IMR-90 (cell line): ENCODE data around the gene CKAP4. TPM values are rescaled to one million over a fixed set of nuclear protein-coding genes. Genes with fewer than 3 reads are reported as not detected.

Experiments used
- ATAC-seq: fragments of 200-7000 bp; cut with Tn5 transposase; 2 replicates; pipeline ENCODE4 v1.9.1; 2020; ENCODE audit warnings: low read depth, mild to moderate bottlenecking, moderate library complexity
- BruUV-seq: library from RNA; stranded (reverse); fragments of 400-500 nt; replicated peaks from 2 replicates; lab custom pipeline; 2021; lab: Mats Ljungman, UMichigan
- CTCF ChIA-PET: fragments of 300-600 bp; formaldehyde crosslinking; extraction: SDS; loops from one replicate; lab custom pipeline; 2021; ENCODE audit warnings: antibody characterized with exemption; lab: Yijun Ruan, JAX
- POLR2A ChIA-PET: fragments of 300-600 bp; sonication (Branson Sonifier 250); formaldehyde crosslinking; loops from one replicate; lab custom pipeline; 2022; ENCODE audit warnings: antibody characterized with exemption; ENCODE audit not compliant: unreplicated experiment; lab: Charles Lee
- DNase-seq: peaks from one replicate; pipeline ENCODE4 v3.0.0; 2013
- H2AFZ ChIP-seq: replicated peaks from 2 replicates; pipeline ENCODE3; 2013; ENCODE audit warnings: low read length, mild to moderate bottlenecking; ENCODE audit not compliant: poor library complexity
- H2AK5ac ChIP-seq: 2 replicates; pipeline ENCODE4 v1.6.1; 2013; ENCODE audit warnings: low read depth, low read length, inconsistent platforms
- H2AK9ac ChIP-seq: replicated peaks from 2 replicates; pipeline ENCODE3; 2013; ENCODE audit warnings: mild to moderate bottlenecking, low read depth, low read length, moderate library complexity; ENCODE audit not compliant: poor library complexity
- H2BK120ac ChIP-seq: 2 replicates; pipeline ENCODE4 v1.6.1; 2013; ENCODE audit warnings: low read depth, low read length, inconsistent platforms
- H2BK15ac ChIP-seq: 3 replicates; pipeline ENCODE4 v1.6.1; 2013; ENCODE audit warnings: low read depth, low read length, inconsistent platforms
- H2BK20ac ChIP-seq: 2 replicates; pipeline ENCODE4 v1.6.1; 2013; ENCODE audit warnings: low read depth, mild to moderate bottlenecking, inconsistent platforms, low read length, moderate library complexity
- H2BK5ac ChIP-seq: 2 replicates; pipeline ENCODE4 v1.6.1; 2013; ENCODE audit warnings: mild to moderate bottlenecking, low read depth, low read length, inconsistent platforms; ENCODE audit not compliant: poor library complexity, severe bottlenecking
- H3K14ac ChIP-seq: replicated peaks from 2 replicates; pipeline ENCODE4 v1.6.1; 2013; ENCODE audit warnings: low read depth, low read length, inconsistent platforms
- H3K18ac ChIP-seq: 2 replicates; pipeline ENCODE4 v1.6.1; 2013; ENCODE audit warnings: low read depth, low read length, control low read depth
- H3K23ac ChIP-seq: 2 replicates; pipeline ENCODE4 v1.6.1; 2013; ENCODE audit warnings: low read depth, low read length, inconsistent platforms
- H3K27ac ChIP-seq: 2 replicates; pipeline ENCODE4 v1.5.1; 2013; ENCODE audit warnings: mild to moderate bottlenecking, control low read depth, low read length; ENCODE audit not compliant: insufficient read depth
- H3K27me3 ChIP-seq: 2 replicates; pipeline ENCODE4 v1.6.1; 2013; ENCODE audit warnings: low read length; ENCODE audit not compliant: control insufficient read depth, insufficient read depth
- H3K36me3 ChIP-seq: 2 replicates; pipeline ENCODE4 v1.6.1; 2013; ENCODE audit warnings: low read length, mixed read lengths; ENCODE audit not compliant: control insufficient read depth, insufficient read depth
- H3K4ac ChIP-seq: 2 replicates; pipeline ENCODE4 v1.6.1; 2013; ENCODE audit warnings: low read depth, low read length, inconsistent platforms
- H3K4me1 ChIP-seq: 2 replicates; pipeline ENCODE4 v1.6.1; 2013; ENCODE audit warnings: low read length, mixed read lengths; ENCODE audit not compliant: control insufficient read depth, insufficient read depth
- H3K4me2 ChIP-seq: 2 replicates; pipeline ENCODE4 v1.6.1; 2013; ENCODE audit warnings: low read depth, mild to moderate bottlenecking, control low read depth, low read length, moderate library complexity
- H3K4me3 ChIP-seq: 2 replicates; pipeline ENCODE4 v1.5.1; 2013; ENCODE audit warnings: low read depth, mild to moderate bottlenecking, control low read depth, low read length, moderate library complexity; ENCODE audit not compliant: insufficient read depth
- H3K56ac ChIP-seq: 2 replicates; pipeline ENCODE4 v1.6.1; 2013; ENCODE audit warnings: low read length, inconsistent platforms; ENCODE audit not compliant: insufficient read depth; ENCODE audit errors: extremely low read depth
- H3K79me1 ChIP-seq, 2 experiments: 2 replicates each; pipeline ENCODE4 v1.6.1; 2013; ENCODE audit warnings: low read length in 2 of 2, inconsistent platforms in 1 of 2, low read depth in 1 of 2
- H3K9ac ChIP-seq: 2 replicates; pipeline ENCODE4 v1.6.1; 2013; ENCODE audit warnings: low read depth, low read length, control low read depth
- H3K9me1 ChIP-seq: 2 replicates; pipeline ENCODE4 v1.6.1; 2013; ENCODE audit warnings: low read length, inconsistent platforms; ENCODE audit not compliant: insufficient read depth
- H3K9me3 ChIP-seq: 2 replicates; pipeline ENCODE4 v1.6.1; 2013; ENCODE audit warnings: low read length; ENCODE audit not compliant: control insufficient read depth, insufficient read depth
- H4K20me1 ChIP-seq: 2 replicates; pipeline ENCODE4 v1.6.1; 2013; ENCODE audit warnings: low read length, inconsistent platforms; ENCODE audit not compliant: insufficient read depth
- H4K5ac ChIP-seq: 2 replicates; pipeline ENCODE4 v1.6.1; 2013; ENCODE audit warnings: mild to moderate bottlenecking, low read depth, low read length, control low read depth
- H4K8ac ChIP-seq, 2 experiments: 2 replicates each; pipeline ENCODE4 v1.6.1; 2013; ENCODE audit warnings: low read depth in 2 of 2, low read length in 2 of 2, control low read depth in 1 of 2, inconsistent platforms in 1 of 2
- H4K91ac ChIP-seq: 2 replicates; pipeline ENCODE4 v1.6.1; 2013; ENCODE audit warnings: low read depth, low read length, inconsistent platforms; ENCODE audit not compliant: insufficient read depth
- BHLHE40 ChIP-seq: fragments of 150-350 bp; IDR thresholded peaks from 2 replicates; pipeline ENCODE4 v1.6.1; 2016; ENCODE audit warnings: mild to moderate bottlenecking, low read depth, low read length
- CEBPB ChIP-seq: IDR thresholded peaks from 2 replicates; pipeline ENCODE4 v1.6.1; 2012; ENCODE audit warnings: low read depth, low read length, improper control_type of control experiment
- CHD1 ChIP-seq: IDR thresholded peaks from 2 replicates; pipeline ENCODE4 v1.6.1; 2012; ENCODE audit warnings: low read depth, low read length, improper control_type of control experiment
- CTCF ChIP-seq: conservative IDR thresholded peaks from 2 replicates; pipeline ENCODE4 v1.5.1; 2012; ENCODE audit warnings: mild to moderate bottlenecking, low read depth, low read length, improper control_type of control experiment
- ELK1 ChIP-seq: fragments of 150-350 bp; IDR thresholded peaks from 2 replicates; pipeline ENCODE4 v1.6.1; 2016; ENCODE audit warnings: low read depth, mild to moderate bottlenecking, low read length, moderate library complexity, borderline replicate concordance
- FOS ChIP-seq: fragments of 150-350 bp; IDR thresholded peaks from 2 replicates; pipeline ENCODE4 v1.6.1; 2016; ENCODE audit warnings: low read depth, low read length
- MAFK ChIP-seq: IDR thresholded peaks from 2 replicates; pipeline ENCODE4 v1.6.1; 2012; ENCODE audit warnings: low read depth, low read length, improper control_type of control experiment
- MAZ ChIP-seq: IDR thresholded peaks from 2 replicates; pipeline ENCODE4 v1.6.1; 2012; ENCODE audit warnings: low read depth, mild to moderate bottlenecking, low read length, improper control_type of control experiment, moderate library complexity, borderline replicate concordance
- MXI1 ChIP-seq: IDR thresholded peaks from 2 replicates; pipeline ENCODE4 v1.6.1; 2012; ENCODE audit warnings: low read depth, mild to moderate bottlenecking, low read length, moderate library complexity, borderline replicate concordance
- NFE2L2 ChIP-seq: fragments of 150-350 bp; IDR thresholded peaks from 2 replicates; pipeline ENCODE4 v1.6.1; 2016; ENCODE audit warnings: low read depth, mild to moderate bottlenecking, low read length
- POLR2A ChIP-seq: IDR thresholded peaks from 2 replicates; pipeline ENCODE4 v1.6.1; 2012; ENCODE audit warnings: mild to moderate bottlenecking, low read depth, low read length
- RAD21 ChIP-seq: IDR thresholded peaks from 2 replicates; pipeline ENCODE4 v1.6.1; 2012; ENCODE audit warnings: low read length, improper control_type of control experiment
- RCOR1 ChIP-seq: IDR thresholded peaks from 2 replicates; pipeline ENCODE4 v1.6.1; 2012; ENCODE audit warnings: mild to moderate bottlenecking, low read length, improper control_type of control experiment; ENCODE audit not compliant: insufficient replicate concordance
- RFX5 ChIP-seq: IDR thresholded peaks from 2 replicates; pipeline ENCODE4 v1.8.0; 2012; ENCODE audit warnings: low read depth, mild to moderate bottlenecking, low read length, moderate library complexity
- SMC3 ChIP-seq: fragments of 150-350 bp; IDR thresholded peaks from 2 replicates; pipeline ENCODE4 v1.6.1; 2016; ENCODE audit warnings: low read depth, mild to moderate bottlenecking, antibody characterized with exemption, low read length, moderate library complexity
- USF2 ChIP-seq: fragments of 150-350 bp; IDR thresholded peaks from 2 replicates; pipeline ENCODE4 v1.6.1; 2017; ENCODE audit warnings: mild to moderate bottlenecking, antibody characterized with exemption, low read length, low read depth
- WGBS, 2 experiments: methylation state at CpG; one replicate each; pipeline versions ENCODE4 v1.1.5 to v1.1.7; 2013; ENCODE audit warnings: missing lambda C conversion rate in 2 of 2; ENCODE audit not compliant: insufficient read length in 1 of 2; ENCODE audit errors: extremely low coverage in 2 of 2; 5-methylcytosine and 5-hydroxymethylcytosine counted together
- dilution Hi-C: fragments of 300-500 bp; cut with HindIII; formaldehyde crosslinking; loops from one replicate; pipeline ENCODE4 v1.14.3; 2018; ENCODE audit warnings: low sequenced_read_pairs; ENCODE audit not compliant: unreplicated experiment
- in situ Hi-C: fragments of 300-500 bp; cut with MboI; formaldehyde crosslinking; loops from 3 replicates; pipeline ENCODE4 v1.14.3; 2019; ENCODE audit warnings: low sequenced_read_pairs, inconsistent platforms, mixed read lengths
- intact Hi-C: fragments of 100-400 bp; cut with micrococcal nuclease; formaldehyde crosslinking; loops from 2 replicates; pipeline ENCODE4 v1.10.0; 2022
- polyA plus RNA-seq, 3 experiments: library from polyadenylated mRNA; depleted of rRNA; stranded (reverse); fragments of >200 nt; gene quantifications; 2 replicates each; pipeline ENCODE4 v1.2.3, GENCODE V29; 2012; ENCODE audit warnings: low replicate concordance in 1 of 3
- total RNA-seq: library from RNA; depleted of rRNA; stranded (reverse); fragments of >200 nt; gene quantifications from 2 replicates; pipeline ENCODE4 v1.2.3, GENCODE V29; 2012

CKAP4 gene
- total and polyA plus RNA-seq, 2 of the 4 experiments (the other 2 are of a cell fraction), result 94.5 to 297 TPM

GRCh38 chr12:106211973-106212372 is 35.8 kb downstream of the CKAP4 start:
- Histone ChIP-seq H4K20me1 (no peaks in the 10 kb centered on the region), H2BK15ac (no peak overlapping the region), H3K23ac (no peak overlapping the region), H3K18ac (no peak overlapping the region), H3K56ac (no peak overlapping the region), H3K27me3 (peaks cover 24% of the 10 kb centered on the region), H4K91ac (no peak overlapping the region), H3K9ac (no peak overlapping the region), H4K8ac (no peak overlapping the region), H3K27ac (no peak overlapping the region), H2BK5ac (no peak overlapping the region), H2AK9ac (no peak overlapping the region), H3K4me3 (no peak overlapping the region), H4K5ac (no peak overlapping the region), H2AK5ac (no peak overlapping the region), H3K79me1 (no peaks in the 10 kb centered on the region), H3K9me1 (no peaks in the 10 kb centered on the region), H2BK20ac (no peak overlapping the region), H3K9me3 (no peaks in the 10 kb centered on the region), H2AFZ (no peak overlapping the region), H2BK120ac (no peak overlapping the region), H3K14ac (no peak overlapping the region), H3K4ac (no peak overlapping the region), H3K36me3 (no peaks in the 10 kb centered on the region), H3K4me1 (no peaks in the 10 kb centered on the region), H3K4me2 (no peak overlapping the region)
- intact Hi-C loops (no loop called here), dilution Hi-C loops (no loop called here), in situ Hi-C loops (no loop called here)
- no TSS peak for BruUV-seq
- ATAC-seq (no peak), DNase-seq (no peak)
- WGBS, 2 experiments, result no CpG with 5 or more reads among the region's 8 CpGs
- ChIA-PET CTCF (no interaction called here), POLR2A (no interaction called here)
- TF ChIP-seq MXI1 (no peak), RCOR1 (no peak), CEBPB (no peak), RAD21 (no peak), POLR2A (no peak), ELK1 (no peak), NFE2L2 (no peak), BHLHE40 (no peak), FOS (no peak), MAFK (no peak), CHD1 (no peak), MAZ (no peak), CTCF (no peak), USF2 (no peak), SMC3 (no peak), RFX5 (no peak)
